DMS153 (cell line): ENCODE results near the gene SEC24D.
"Not testable (repeated sequence)": the region's sequence is repeated elsewhere in the genome, so short reads cannot be mapped to it uniquely, and the experiment has no call there.

Experiments
- DNase-seq: peaks from one replicate; lab custom pipeline; 2025; lab: John Stamatoyannopoulos, UW

SEC24D gene

GRCh38 chr4:118810991-118811764, 24.7 kb downstream of the SEC24D start:
- no peak for DNase-seq

GRCh38 chr4:118807659-118808058, 28.3 kb downstream of the SEC24D start:
- no peak for DNase-seq

- no peak for DNase-seq
These were observed 32.7 kb downstream of the SEC24D start for GRCh38 chr4:118803253-118803652.

GRCh38 chr4:118801895-118802575, 33.9 kb downstream of the SEC24D start:
- no peak for DNase-seq

- DNase-seq, result no peak
These were observed 36.5 kb downstream of the SEC24D start for GRCh38 chr4:118799231-118799942.

- no peak for DNase-seq
These were observed 37.3 kb downstream of the SEC24D start for GRCh38 chr4:118798658-118799057.

- DNase-seq, result no peak
These were observed 38.3 kb downstream of the SEC24D start for GRCh38 chr4:118797558-118798142.

- DNase-seq, result not testable (repeated sequence)
These were observed 44.1 kb downstream of the SEC24D start for GRCh38 chr4:118791690-118792446.

GRCh38 chr4:118790544-118790943, 45.4 kb downstream of the SEC24D start:
- DNase-seq, result peak; percentile 37

- DNase-seq, result no peak
These were observed 47.0 kb downstream of the SEC24D start for GRCh38 chr4:118788911-118789310.

- DNase-seq, result no peak
These were observed 48.0 kb downstream of the SEC24D start for GRCh38 chr4:118787844-118788380.

- DNase-seq, result no peak
These were observed 51.1 kb downstream of the SEC24D start for GRCh38 chr4:118784776-118785175.

- no peak for DNase-seq
These were observed 52.0 kb downstream of the SEC24D start for GRCh38 chr4:118783887-118784286.

- not testable (repeated sequence) for DNase-seq
These were observed 53.0 kb downstream of the SEC24D start for GRCh38 chr4:118782886-118783285.

- not testable (repeated sequence) for DNase-seq
These were observed 58.3 kb downstream of the SEC24D start for GRCh38 chr4:118777649-118778048.

GRCh38 chr4:118776955-118777640, 58.8 kb downstream of the SEC24D start:
- not testable (repeated sequence) for DNase-seq

GRCh38 chr4:118776157-118776954, 59.6 kb downstream of the SEC24D start:
- DNase-seq, result no peak

GRCh38 chr4:118775405-118775804, 60.5 kb downstream of the SEC24D start:
- no peak for DNase-seq

GRCh38 chr4:118774989-118775388, 60.9 kb downstream of the SEC24D start:
- DNase-seq, result no peak

- DNase-seq, result no peak
These were observed 61.6 kb downstream of the SEC24D start for GRCh38 chr4:118774321-118774720.
